Tibial artery (tissue), 4 donors: ENCODE results near the gene KPNA4.
A peak's percentile ranks its signal among the peaks of the same experiment; 100 is the strongest.

Source experiments
- DNase-seq, 2 donors: peaks; one replicate each; pipeline ENCODE4 v3.0.0-alpha.2; 2019
- H3K27ac ChIP-seq, 2 donors: fragments of 200-600 bp; sonication (generic) in 1 of 2; 1 replicate in 1 of 2; 2 replicates in 1 of 2; pipeline ENCODE4 v1.5.1; 2018 to 2019; ENCODE audit warnings: mild to moderate bottlenecking in 1 of 2
- H3K27me3 ChIP-seq, 2 donors: fragments of 200-600 bp; sonication (generic) in 1 of 2; one replicate each; pipeline versions ENCODE4 v1.5.1 to v1.6.0; 2016 to 2019
- H3K36me3 ChIP-seq, 3 donors: fragments of 200-600 bp; sonication (generic) in 2 of 3; one replicate each; pipeline ENCODE4 v1.5.1; 2016 to 2019; ENCODE audit warnings: mild to moderate bottlenecking in 2 of 3
- H3K4me1 ChIP-seq, 4 donors: fragments of 200-600 bp; sonication (generic) in 2 of 4; 1 replicate in 3 of 4; 2 replicates in 1 of 4; pipeline ENCODE4 v1.5.1; 2016 to 2019
- H3K4me3 ChIP-seq, 2 donors: fragments of 200-600 bp; sonication (generic) in 1 of 2; 1 replicate in 1 of 2; 2 replicates in 1 of 2; pipeline ENCODE4 v1.5.1; 2018 to 2019; ENCODE audit warnings: mild to moderate bottlenecking in 2 of 2
- H3K9me3 ChIP-seq, 3 donors: fragments of 200-600 bp; sonication (generic) in 1 of 3; one replicate each; pipeline ENCODE4 v1.5.1; 2016 to 2019
- CTCF ChIP-seq, 2 experiments: fragments of 200-600 bp in 1 of 2; fragments of 450-650 bp in 1 of 2; IDR thresholded peaks; one replicate each; pipeline ENCODE4 v1.5.1; 2017 to 2019; ENCODE audit warnings: antibody characterized with exemption in 2 of 2, mild to moderate bottlenecking in 1 of 2, moderate library complexity in 1 of 2
- intact Hi-C: fragments of 100-400 bp; cut with DNase I; formaldehyde crosslinking; loops from one replicate; pipeline ENCODE4 v1.15.0; 2023; ENCODE audit warnings: low total_unique reads

KPNA4 gene

GRCh38 chr3:160569894-160570652 lies 4.7 kb upstream of the KPNA4 start:
- no peak for TF ChIP-seq CTCF (IDR thresholded peaks at IDR 0.05)
- peaks cover 0 to 11% (median 3%) of the 10 kb centered on the region in 4 donors for H3K4me1 ChIP-seq
- H3K27me3 ChIP-seq: no peaks in the 10 kb centered on the region
- no peaks in the 10 kb centered on the region for H3K9me3 ChIP-seq
- H3K27ac ChIP-seq: no peak overlapping the region
- H3K36me3 ChIP-seq: peaks cover 0 to 11% (median 0%) of the 10 kb centered on the region in 3 donors
- intact Hi-C loops: loop anchor here (10.0 kb wide), 1 partner anchor 165 kb away; no protein-coding TSS in a partner anchor
- no peak for DNase-seq
- no peak overlapping the region for H3K4me3 ChIP-seq

GRCh38 chr3:160568989-160569388 lies 3.6 kb upstream of the KPNA4 start:
- no peak for DNase-seq
- Histone ChIP-seq H3K9me3 (no peaks in the 10 kb centered on the region), H3K27me3 (no peaks in the 10 kb centered on the region), H3K4me1 (peaks cover 0 to 13% (median 5%) of the 10 kb centered on the region in 4 donors), H3K4me3 (no peak overlapping the region), H3K36me3 (peaks cover 0 to 11% (median 0%) of the 10 kb centered on the region in 3 donors), H3K27ac (no peak overlapping the region)
- TF ChIP-seq CTCF (IDR thresholded peaks at IDR 0.05): no peak
- intact Hi-C loops: loop anchor here (10.0 kb wide), 1 partner anchor 164 kb away; no protein-coding TSS in a partner anchor

- Histone ChIP-seq H3K36me3 (peaks cover 0 to 11% (median 0%) of the 10 kb centered on the region in 3 donors), H3K4me1 (peaks cover 0 to 25% (median 14%) of the 10 kb centered on the region in 4 donors), H3K9me3 (no peaks in the 10 kb centered on the region), H3K4me3 (no peak overlapping the region), H3K27me3 (no peaks in the 10 kb centered on the region), H3K27ac (no peak overlapping the region)
- intact Hi-C loops: loop anchor here (10.0 kb wide), 1 partner anchor 163 kb away; no protein-coding TSS in a partner anchor
- DNase-seq: no peak
- no peak for TF ChIP-seq CTCF (IDR thresholded peaks at IDR 0.05)
Observed at GRCh38 chr3:160567774-160568173, 2.4 kb upstream of the KPNA4 start.

GRCh38 chr3:160566499-160566898 lies 1.1 kb upstream of the KPNA4 start:
- no peak for TF ChIP-seq CTCF (IDR thresholded peaks at IDR 0.05)
- peak overlapping the region; percentile 96 to 99 for H3K27ac ChIP-seq
- no peak for DNase-seq
- H3K4me3 ChIP-seq: peak overlapping the region; percentile 75 to 88
- H3K9me3 ChIP-seq: no peaks in the 10 kb centered on the region
- H3K36me3 ChIP-seq: peaks cover 0 to 11% (median 0%) of the 10 kb centered on the region in 3 donors
- no peaks in the 10 kb centered on the region for H3K27me3 ChIP-seq
- H3K4me1 ChIP-seq: peaks cover 0 to 34% (median 25%) of the 10 kb centered on the region in 4 donors
- intact Hi-C loops: loop anchor here (10.0 kb wide), 1 partner anchor 162 kb away; no protein-coding TSS in a partner anchor

- no peaks in the 10 kb centered on the region for H3K9me3 ChIP-seq
- intact Hi-C loops: loop anchor here (10.0 kb wide), 1 partner anchor 160 kb away; no protein-coding TSS in a partner anchor
- DNase-seq: peak in 1 of 2 donors; percentile 73
- peaks cover 0 to 11% (median 0%) of the 10 kb centered on the region in 3 donors for H3K36me3 ChIP-seq
- H3K4me3 ChIP-seq: peak overlapping the region; percentile 75 to 88
- peaks cover 0 to 49% (median 29%) of the 10 kb centered on the region in 4 donors for H3K4me1 ChIP-seq
- peak overlapping the region; percentile 96 to 99 for H3K27ac ChIP-seq
- TF ChIP-seq CTCF (IDR thresholded peaks at IDR 0.05): no peak
- H3K27me3 ChIP-seq: no peaks in the 10 kb centered on the region
Observed at GRCh38 chr3:160564949-160565441, 376 bp downstream of the KPNA4 start.
